WTC11 (cell line): ENCODE data around the gene RAD9A. TPM values are rescaled to one million over a fixed set of nuclear protein-coding genes. Genes with fewer than 3 reads are reported as not detected.

Source experiments
- ATAC-seq: fragments of 200-7000 bp; cut with Tn5 transposase; 2 replicates; pipeline ENCODE4 v1.10.0; 2021; ENCODE audit warnings: mild to moderate bottlenecking, moderate library complexity
- CTCF ChIA-PET: fragments of 300-600 bp; sonication (Branson Sonifier 250); formaldehyde crosslinking; loops from one replicate; lab custom pipeline; 2021; ENCODE audit warnings: antibody characterized with exemption; lab: Charles Lee
- POLR2A ChIA-PET: fragments of 350-600 bp; sonication (Branson Sonifier 250); formaldehyde crosslinking; loops from one replicate; lab custom pipeline; 2021; ENCODE audit warnings: antibody characterized with exemption; lab: Charles Lee
- DNase-seq: peaks from one replicate; pipeline ENCODE4 v3.0.0; 2021; ENCODE audit warnings: low spot score
- H3K27ac Mint-ChIP-seq: 2 replicates; pipeline ENCODE4 v1.8.0; 2021; ENCODE audit warnings: mixed read lengths
- H3K27me3 Mint-ChIP-seq: 2 replicates; pipeline ENCODE4 v1.8.0; 2021; ENCODE audit warnings: low read depth, mild to moderate bottlenecking, moderate library complexity, mixed read lengths
- H3K36me3 Mint-ChIP-seq: 2 replicates; pipeline ENCODE4 v1.8.0; 2021; ENCODE audit warnings: mixed read lengths
- H3K4me1 Mint-ChIP-seq: 2 replicates; pipeline ENCODE4 v1.8.0; 2022; ENCODE audit warnings: mixed read lengths
- H3K4me3 Mint-ChIP-seq: 2 replicates; pipeline ENCODE4 v1.8.0; 2021; ENCODE audit warnings: mild to moderate bottlenecking, moderate library complexity, mixed read lengths
- H3K9me3 Mint-ChIP-seq: 2 replicates; pipeline ENCODE4 v1.8.0; 2021; ENCODE audit warnings: mixed read lengths
- AFF4 ChIP-seq: sonication (generic); formaldehyde crosslinking; IDR thresholded peaks from 2 replicates; pipeline ENCODE4 v1.8.1; 2023; ENCODE audit warnings: mild to moderate bottlenecking, missing genetic modification reagents, borderline replicate concordance
- CTCF ChIP-seq: fragments of 200-600 bp; IDR thresholded peaks from 2 replicates; pipeline ENCODE4 v1.8.0; 2022; ENCODE audit warnings: antibody characterized with exemption
- E2F4 ChIP-seq: sonication (generic); formaldehyde crosslinking; IDR thresholded peaks from 2 replicates; pipeline ENCODE4 v1.8.1; 2022; ENCODE audit warnings: low read depth, mild to moderate bottlenecking, moderate library complexity, missing genetic modification reagents, borderline replicate concordance
- ETV6 ChIP-seq: sonication (generic); formaldehyde crosslinking; IDR thresholded peaks from 2 replicates; pipeline ENCODE4 v1.8.1; 2022; ENCODE audit warnings: mild to moderate bottlenecking, missing genetic modification reagents
- FOXP4 ChIP-seq: sonication (generic); formaldehyde crosslinking; IDR thresholded peaks from 2 replicates; pipeline ENCODE4 v1.8.0; 2022; ENCODE audit warnings: mild to moderate bottlenecking, missing genetic modification reagents
- MAX ChIP-seq: sonication (generic); formaldehyde crosslinking; IDR thresholded peaks from 2 replicates; pipeline ENCODE4 v1.8.0; 2022; ENCODE audit warnings: mild to moderate bottlenecking, missing genetic modification reagents
- NR2C2 ChIP-seq: sonication (generic); formaldehyde crosslinking; IDR thresholded peaks from 2 replicates; pipeline ENCODE4 v1.8.0; 2022; ENCODE audit warnings: mild to moderate bottlenecking, missing genetic modification reagents
- NR3C1 ChIP-seq: sonication (generic); formaldehyde crosslinking; conservative IDR thresholded peaks from 2 replicates; pipeline ENCODE4 v1.8.1; 2023; ENCODE audit warnings: low read depth, mild to moderate bottlenecking, missing genetic modification reagents
- PRDM15 ChIP-seq: sonication (generic); formaldehyde crosslinking; IDR thresholded peaks from 2 replicates; pipeline ENCODE4 v1.8.0; 2022; ENCODE audit warnings: missing genetic modification reagents
- RELA ChIP-seq: sonication (generic); formaldehyde crosslinking; IDR thresholded peaks from 2 replicates; pipeline ENCODE4 v1.8.1; 2022; ENCODE audit warnings: missing genetic modification reagents, mild to moderate bottlenecking, borderline replicate concordance
- SMAD3 ChIP-seq: sonication (generic); formaldehyde crosslinking; IDR thresholded peaks from 2 replicates; pipeline ENCODE4 v1.8.0; 2022; ENCODE audit warnings: missing genetic modification reagents, mild to moderate bottlenecking, borderline replicate concordance
- STAT6 ChIP-seq: sonication (generic); formaldehyde crosslinking; conservative IDR thresholded peaks from 2 replicates; pipeline ENCODE4 v1.8.1; 2023; ENCODE audit warnings: mild to moderate bottlenecking, low read depth, missing genetic modification reagents, moderate library complexity
- TCF7 ChIP-seq: sonication (generic); formaldehyde crosslinking; IDR thresholded peaks from 2 replicates; pipeline ENCODE4 v1.8.0; 2022; ENCODE audit warnings: mild to moderate bottlenecking, low read depth, missing genetic modification reagents, moderate library complexity
- TP53 ChIP-seq: sonication (generic); formaldehyde crosslinking; IDR thresholded peaks from 2 replicates; pipeline ENCODE4 v1.8.1; 2023; ENCODE audit warnings: mild to moderate bottlenecking, missing genetic modification reagents
- ZNF317 ChIP-seq: sonication (generic); formaldehyde crosslinking; IDR thresholded peaks from 2 replicates; pipeline ENCODE4 v1.8.1; 2023; ENCODE audit warnings: low read depth, mild to moderate bottlenecking, moderate library complexity, missing genetic modification reagents, borderline replicate concordance
- ZNF416 ChIP-seq: fragments of 250-450 bp; sonication (Bioruptor Pico); IDR thresholded peaks from 2 replicates; pipeline ENCODE4 v1.9.0; 2021; ENCODE audit warnings: mild to moderate bottlenecking, inconsistent platforms
- ZNF671 ChIP-seq: fragments of 250-450 bp; sonication (Bioruptor Pico); IDR thresholded peaks from 2 replicates; pipeline ENCODE4 v1.8.0; 2021; ENCODE audit warnings: mild to moderate bottlenecking
- total RNA-seq: library from RNA; stranded (reverse); gene quantifications from 3 replicates; pipeline ENCODE4 v1.2.3, GENCODE V29; 2021

Gene RAD9A
- total RNA-seq, 1 experiment from 2014 or later, result 45.5 TPM

GRCh38 chr11:67411785-67412152 is 20.0 kb downstream of the RAD9A start:
- ChIA-PET CTCF (interaction anchor here (3.6 kb wide), 1 partner anchor 10 kb away, joined by 22 read pairs; the partner anchor contains the start of gene PPP1CA), POLR2A (no interaction called here)
- TF ChIP-seq ZNF671, result no peak
- TF ChIP-seq ZNF416, result no peak
- TF ChIP-seq TP53 (CRISPR knock-in tag), result no peak
- TF ChIP-seq RELA, result no peak
- TF ChIP-seq E2F4 (CRISPR knock-in tag), result no peak
- no peak for TF ChIP-seq AFF4
- no peak for TF ChIP-seq ZNF317
- Mint-ChIP-seq H3K4me1 (peaks cover 25% of the 10 kb centered on the region), H3K9me3 (no peaks in the 10 kb centered on the region), H3K4me3 (no peak overlapping the region), H3K27ac (no peak overlapping the region), H3K36me3 (no peaks in the 10 kb centered on the region), H3K27me3 (peaks cover 24% of the 10 kb centered on the region)
- DNase-seq, result no peak
- ATAC-seq, result no peak

GRCh38 chr11:67412495-67413179 is 20.9 kb downstream of the RAD9A start:
- H3K4me1 Mint-ChIP-seq, result peaks cover 23% of the 10 kb centered on the region
- no peaks in the 10 kb centered on the region for H3K36me3 Mint-ChIP-seq
- no peak for TF ChIP-seq SMAD3 (CRISPR knock-in tag)
- TF ChIP-seq NR2C2 (CRISPR knock-in tag), result no peak
- no peak for TF ChIP-seq FOXP4
- TF ChIP-seq PRDM15 (CRISPR knock-in tag), result no peak
- TF ChIP-seq TCF7 (CRISPR knock-in tag), result no peak
- no peak for TF ChIP-seq NR3C1 (CRISPR knock-in tag)
- TF ChIP-seq ETV6 (CRISPR knock-in tag), result no peak
- TF ChIP-seq MAX (CRISPR knock-in tag), result no peak
- no peak for TF ChIP-seq STAT6 (CRISPR knock-in tag)
- TF ChIP-seq CTCF, result no peak
- CTCF ChIA-PET, result interaction anchor here (0.6 to 3.6 kb wide), 3 partner anchors 11 to 67 kb away, joined by 3 to 22 read pairs (median 3); partner anchors contain the start of gene PPP1CA
- DNase-seq, result no peak
- H3K4me3 Mint-ChIP-seq, result no peak overlapping the region
- peaks cover 24% of the 10 kb centered on the region for H3K27me3 Mint-ChIP-seq
- no peak overlapping the region for H3K27ac Mint-ChIP-seq
- POLR2A ChIA-PET, result interaction anchor here (1.5 kb wide), 1 partner anchor 16 kb away, joined by 4 read pairs; no protein-coding TSS in a partner anchor
- no peak for ATAC-seq
- H3K9me3 Mint-ChIP-seq, result no peaks in the 10 kb centered on the region
